Tibial artery (tissue), 4 donors: ENCODE results near the gene USP35.

Experiments
- DNase-seq, 2 donors: peaks; one replicate each; pipeline ENCODE4 v3.0.0-alpha.2; 2019
- H3K27ac ChIP-seq, 2 donors: fragments of 200-600 bp; sonication (generic) in 1 of 2; 1 replicate in 1 of 2; 2 replicates in 1 of 2; pipeline ENCODE4 v1.5.1; 2018 to 2019; ENCODE audit warnings: mild to moderate bottlenecking in 1 of 2
- H3K27me3 ChIP-seq, 2 donors: fragments of 200-600 bp; sonication (generic) in 1 of 2; one replicate each; pipeline versions ENCODE4 v1.5.1 to v1.6.0; 2016 to 2019
- H3K36me3 ChIP-seq, 3 donors: fragments of 200-600 bp; sonication (generic) in 2 of 3; one replicate each; pipeline ENCODE4 v1.5.1; 2016 to 2019; ENCODE audit warnings: mild to moderate bottlenecking in 2 of 3
- H3K4me1 ChIP-seq, 4 donors: fragments of 200-600 bp; sonication (generic) in 2 of 4; 1 replicate in 3 of 4; 2 replicates in 1 of 4; pipeline ENCODE4 v1.5.1; 2016 to 2019
- H3K4me3 ChIP-seq, 2 donors: fragments of 200-600 bp; sonication (generic) in 1 of 2; 1 replicate in 1 of 2; 2 replicates in 1 of 2; pipeline ENCODE4 v1.5.1; 2018 to 2019; ENCODE audit warnings: mild to moderate bottlenecking in 2 of 2
- H3K9me3 ChIP-seq, 3 donors: fragments of 200-600 bp; sonication (generic) in 1 of 3; one replicate each; pipeline ENCODE4 v1.5.1; 2016 to 2019
- intact Hi-C: fragments of 100-400 bp; cut with DNase I; formaldehyde crosslinking; loops from one replicate; pipeline ENCODE4 v1.15.0; 2023; ENCODE audit warnings: low total_unique reads
- TF ChIP-seq, protein P1 (sequence below), 2 experiments: fragments of 200-600 bp in 1 of 2; fragments of 450-650 bp in 1 of 2; IDR thresholded peaks; one replicate each; pipeline ENCODE4 v1.5.1; 2017 to 2019; ENCODE audit warnings: antibody characterized with exemption in 2 of 2, mild to moderate bottlenecking in 1 of 2, moderate library complexity in 1 of 2

The USP35 gene

DNA sequence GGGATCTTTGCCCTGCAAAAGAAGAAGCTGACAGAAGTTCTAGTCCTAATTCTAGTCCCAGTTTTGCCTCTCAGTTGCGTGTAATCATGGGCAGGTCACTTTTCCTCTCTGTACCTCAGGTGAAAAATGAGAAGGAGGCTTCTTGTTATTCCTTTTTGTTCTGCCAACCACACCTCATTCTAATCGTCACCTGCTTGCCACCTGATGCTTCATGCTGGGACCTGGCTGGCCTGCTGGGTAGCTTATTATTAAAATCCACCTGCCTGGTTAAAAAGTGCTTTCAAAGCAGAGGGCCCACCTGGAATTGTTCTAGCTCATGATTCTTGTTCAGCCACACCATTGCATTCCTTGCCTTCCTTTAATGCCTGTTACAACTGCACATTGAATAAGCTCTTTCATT, 40.9 kb upstream of the USP35 start:
- Histone ChIP-seq H3K4me3 (no peak overlapping the region), H3K27ac (no peak overlapping the region), H3K4me1 (peaks cover 0 to 16% (median 3%) of the 10 kb centered on the region in 4 donors), H3K9me3 (no peaks in the 10 kb centered on the region), H3K36me3 (no peaks in the 10 kb centered on the region), H3K27me3 (no peaks in the 10 kb centered on the region)
- DNase-seq, result no peak
- intact Hi-C loops, result loop anchor here (5.0 kb wide), 1 partner anchor 404 kb away; no protein-coding TSS in a partner anchor
- TF ChIP-seq, protein P1, sequence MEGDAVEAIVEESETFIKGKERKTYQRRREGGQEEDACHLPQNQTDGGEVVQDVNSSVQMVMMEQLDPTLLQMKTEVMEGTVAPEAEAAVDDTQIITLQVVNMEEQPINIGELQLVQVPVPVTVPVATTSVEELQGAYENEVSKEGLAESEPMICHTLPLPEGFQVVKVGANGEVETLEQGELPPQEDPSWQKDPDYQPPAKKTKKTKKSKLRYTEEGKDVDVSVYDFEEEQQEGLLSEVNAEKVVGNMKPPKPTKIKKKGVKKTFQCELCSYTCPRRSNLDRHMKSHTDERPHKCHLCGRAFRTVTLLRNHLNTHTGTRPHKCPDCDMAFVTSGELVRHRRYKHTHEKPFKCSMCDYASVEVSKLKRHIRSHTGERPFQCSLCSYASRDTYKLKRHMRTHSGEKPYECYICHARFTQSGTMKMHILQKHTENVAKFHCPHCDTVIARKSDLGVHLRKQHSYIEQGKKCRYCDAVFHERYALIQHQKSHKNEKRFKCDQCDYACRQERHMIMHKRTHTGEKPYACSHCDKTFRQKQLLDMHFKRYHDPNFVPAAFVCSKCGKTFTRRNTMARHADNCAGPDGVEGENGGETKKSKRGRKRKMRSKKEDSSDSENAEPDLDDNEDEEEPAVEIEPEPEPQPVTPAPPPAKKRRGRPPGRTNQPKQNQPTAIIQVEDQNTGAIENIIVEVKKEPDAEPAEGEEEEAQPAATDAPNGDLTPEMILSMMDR (IDR thresholded peaks at IDR 0.05), result no peak

- TF ChIP-seq, protein P1 (IDR thresholded peaks at IDR 0.05), result peak; percentile 56 to 57
Measured at GRCh38 chr11:78149646-78150045, 39.1 kb upstream of the USP35 start.

GRCh38 chr11:78150346-78150745, 38.4 kb upstream of the USP35 start:
- no peaks in the 10 kb centered on the region for H3K9me3 ChIP-seq
- peak overlapping the region in 1 of 2 donors; percentile 51 for H3K27ac ChIP-seq
- no peaks in the 10 kb centered on the region for H3K36me3 ChIP-seq
- no peaks in the 10 kb centered on the region for H3K27me3 ChIP-seq
- DNase-seq, result no peak
- peaks cover 0 to 16% (median 3%) of the 10 kb centered on the region in 4 donors for H3K4me1 ChIP-seq
- no peak overlapping the region for H3K4me3 ChIP-seq
- TF ChIP-seq, protein P1 (IDR thresholded peaks at IDR 0.05), result no peak
- intact Hi-C loops, result loop anchor here (5.0 kb wide), 1 partner anchor 417 kb away; no protein-coding TSS in a partner anchor

More at GRCh38 chr11:78149646-78150045, 39.1 kb upstream of the USP35 start:
- H3K27ac ChIP-seq, result peak overlapping the region in 1 of 2 donors; percentile 51
- no peaks in the 10 kb centered on the region for H3K27me3 ChIP-seq
- H3K4me1 ChIP-seq, result peaks cover 0 to 16% (median 3%) of the 10 kb centered on the region in 4 donors
- DNase-seq, result peak in 1 of 2 donors; percentile 65
- intact Hi-C loops, result loop anchor here (5.0 kb wide), 2 partner anchors 403 to 418 kb away; no protein-coding TSS in a partner anchor
- no peak overlapping the region for H3K4me3 ChIP-seq
- no peaks in the 10 kb centered on the region for H3K36me3 ChIP-seq
- no peaks in the 10 kb centered on the region for H3K9me3 ChIP-seq

DNA sequence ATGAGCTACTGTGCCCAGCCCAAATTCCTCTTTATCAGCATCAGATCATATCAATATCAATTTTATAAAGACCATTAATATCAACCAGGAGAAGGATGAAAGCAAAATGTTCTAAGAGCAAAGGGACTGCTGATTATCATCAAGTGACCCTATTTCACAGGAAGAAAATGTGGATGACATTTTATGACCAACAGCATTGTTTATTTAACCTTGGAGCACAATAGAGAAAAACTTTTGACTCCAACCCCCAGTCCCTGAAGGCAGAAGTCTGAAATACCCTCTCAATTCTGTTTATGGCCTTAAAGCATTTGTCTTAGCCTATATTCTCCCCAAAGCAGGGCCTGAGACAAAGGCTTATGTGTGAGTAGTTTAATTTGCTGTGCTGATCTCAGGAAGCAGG, 38.0 kb upstream of the USP35 start:
- peaks cover 0 to 16% (median 3%) of the 10 kb centered on the region in 4 donors for H3K4me1 ChIP-seq
- intact Hi-C loops, result loop anchor here (5.0 kb wide), 1 partner anchor 417 kb away; no protein-coding TSS in a partner anchor
- TF ChIP-seq, protein P1 (IDR thresholded peaks at IDR 0.05), result no peak
- peak overlapping the region in 1 of 2 donors; percentile 51 for H3K27ac ChIP-seq
- H3K9me3 ChIP-seq, result no peaks in the 10 kb centered on the region
- no peaks in the 10 kb centered on the region for H3K27me3 ChIP-seq
- no peak for DNase-seq
- no peak overlapping the region for H3K4me3 ChIP-seq
- no peaks in the 10 kb centered on the region for H3K36me3 ChIP-seq

- no peak overlapping the region for H3K4me3 ChIP-seq
- intact Hi-C loops, result loop anchor here (5.0 kb wide), 1 partner anchor 415 kb away; no protein-coding TSS in a partner anchor
- H3K36me3 ChIP-seq, result no peaks in the 10 kb centered on the region
- H3K4me1 ChIP-seq, result peaks cover 0 to 25% (median 10%) of the 10 kb centered on the region in 4 donors
- H3K27ac ChIP-seq, result no peak overlapping the region
- DNase-seq, result no peak
- no peaks in the 10 kb centered on the region for H3K27me3 ChIP-seq
- TF ChIP-seq, protein P1 (IDR thresholded peaks at IDR 0.05), result no peak
- no peaks in the 10 kb centered on the region for H3K9me3 ChIP-seq
Measured at GRCh38 chr11:78151804-78152203, 36.9 kb upstream of the USP35 start.
